CD14-positive monocyte (primary cell): ENCODE measurements around the gene MBNL2. TPM values are rescaled to one million over a fixed set of nuclear protein-coding genes. Genes with fewer than 3 reads are reported as not detected.

ENCODE experiments used
- DNase-seq, 3 donors: peaks; one replicate each; pipeline ENCODE4 v3.0.0-alpha.2; 2011 to 2022
- H2AFZ ChIP-seq: 2 replicates; pipeline ENCODE4 v1.6.0; 2012; ENCODE audit warnings: mild to moderate bottlenecking, low read depth, low read length, inconsistent platforms; ENCODE audit not compliant: insufficient read depth, poor library complexity, severe bottlenecking
- H3K27ac ChIP-seq, 2 donors: 1 replicate in 1 of 2; 2 replicates in 1 of 2; pipeline ENCODE4 v1.5.1; 2012 to 2013; ENCODE audit warnings: low read length in 2 of 2, control low read depth in 1 of 2, inconsistent platforms in 1 of 2, low read depth in 1 of 2, mild to moderate bottlenecking in 1 of 2
- H3K27me3 ChIP-seq, 2 donors: one replicate each; pipeline versions ENCODE4 v1.6.0 to v1.6.1; 2011 to 2013; ENCODE audit warnings: low read length in 2 of 2; ENCODE audit not compliant: control insufficient read depth in 2 of 2, insufficient read depth in 2 of 2
- H3K36me3 ChIP-seq, 2 donors: replicated peaks in 1 of 2; 1 replicate in 1 of 2; 2 replicates in 1 of 2; pipeline versions ENCODE4 v1.5.1 to v1.6.1; 2012 to 2013; ENCODE audit warnings: low read length in 2 of 2, control low read depth in 1 of 2, inconsistent platforms in 1 of 2, mild to moderate bottlenecking in 1 of 2; ENCODE audit not compliant: insufficient read depth in 2 of 2, control insufficient read depth in 1 of 2
- H3K4me1 ChIP-seq, 2 donors: 1 replicate in 1 of 2; 2 replicates in 1 of 2; pipeline versions ENCODE4 v1.5.1 to v1.6.1; 2012 to 2013; ENCODE audit warnings: low read length in 2 of 2, control low read depth in 1 of 2, inconsistent platforms in 1 of 2, mild to moderate bottlenecking in 1 of 2, moderate library complexity in 1 of 2; ENCODE audit not compliant: insufficient read depth in 2 of 2, control insufficient read depth in 1 of 2
- H3K4me2 ChIP-seq: replicated peaks from 2 replicates; pipeline ENCODE3; 2012; ENCODE audit warnings: low read length, moderate library complexity, mild to moderate bottlenecking; ENCODE audit not compliant: poor library complexity, severe bottlenecking; ENCODE audit errors: extremely low read depth
- H3K4me3 ChIP-seq, 3 experiments: fragments of 200-600 bp in 1 of 3; sonication (generic) in 1 of 3; replicated peaks in 1 of 3; 1 replicate in 2 of 3; 2 replicates in 1 of 3; pipeline ENCODE4 v1.5.1; 2011 to 2013; ENCODE audit warnings: low read length in 3 of 3, mild to moderate bottlenecking in 3 of 3, control low read depth in 2 of 3, low read depth in 2 of 3, inconsistent platforms in 1 of 3, moderate library complexity in 1 of 3
- H3K79me2 ChIP-seq: 2 replicates; pipeline ENCODE4 v1.6.0; 2012; ENCODE audit warnings: mild to moderate bottlenecking, control low read depth, inconsistent platforms, low read length, moderate library complexity; ENCODE audit not compliant: insufficient read depth
- H3K9ac ChIP-seq: 2 replicates; pipeline ENCODE4 v1.6.0; 2017; ENCODE audit warnings: low read length, mild to moderate bottlenecking; ENCODE audit not compliant: insufficient read depth, poor library complexity, severe bottlenecking
- H3K9me3 ChIP-seq, 2 donors: replicated peaks in 1 of 2; 1 replicate in 1 of 2; 2 replicates in 1 of 2; pipeline versions ENCODE4 v1.5.1 to v1.6.1; 2012 to 2013; ENCODE audit warnings: low read length in 2 of 2, control low read depth in 1 of 2; ENCODE audit not compliant: control insufficient read depth in 1 of 2, insufficient read depth in 1 of 2
- H4K20me1 ChIP-seq: 2 replicates; pipeline ENCODE4 v1.6.0; 2012; ENCODE audit warnings: mild to moderate bottlenecking, low read length, control low read depth, moderate library complexity; ENCODE audit not compliant: insufficient read depth
- H3K27ac Mint-ChIP-seq, 7 donors: one replicate each; pipeline ENCODE4 v1.8.0; 2020; ENCODE audit warnings: mild to moderate bottlenecking in 7 of 7, mixed read lengths in 7 of 7, moderate library complexity in 6 of 7, inconsistent platforms in 2 of 7
- H3K27me3 Mint-ChIP-seq, 3 donors: one replicate each; pipeline ENCODE4 v1.8.0; 2021 to 2022; ENCODE audit warnings: low read depth in 3 of 3, mild to moderate bottlenecking in 3 of 3, mixed read lengths in 3 of 3, moderate library complexity in 3 of 3, inconsistent platforms in 1 of 3
- H3K36me3 Mint-ChIP-seq, 2 donors: one replicate each; pipeline ENCODE4 v1.8.0; 2020; ENCODE audit warnings: mixed read lengths in 2 of 2, inconsistent platforms in 1 of 2, mild to moderate bottlenecking in 1 of 2
- H3K4me1 Mint-ChIP-seq: one replicate; pipeline ENCODE4 v1.8.0; 2020; ENCODE audit warnings: mild to moderate bottlenecking, mixed read lengths
- H3K4me3 Mint-ChIP-seq, 2 donors: one replicate each; pipeline ENCODE4 v1.8.0; 2020; ENCODE audit warnings: mild to moderate bottlenecking in 2 of 2, mixed read lengths in 2 of 2, moderate library complexity in 1 of 2
- H3K9me3 Mint-ChIP-seq, 7 donors: one replicate each; pipeline ENCODE4 v1.8.0; 2020 to 2022; ENCODE audit warnings: mixed read lengths in 7 of 7, mild to moderate bottlenecking in 6 of 7, moderate library complexity in 6 of 7, inconsistent platforms in 2 of 7
- WGBS: methylation state at CpG from one replicate; pipeline ENCODE4 v1.1.5; 2013; ENCODE audit warnings: missing lambda C conversion rate; ENCODE audit not compliant: insufficient coverage; 5-methylcytosine and 5-hydroxymethylcytosine counted together
- intact Hi-C, 2 donors: fragments of 100-400 bp; cut with micrococcal nuclease; formaldehyde crosslinking; loops; one replicate each; pipeline versions ENCODE4 v1.15.0 to v1.15.1; 2023
- polyA plus RNA-seq, 3 donors: library from polyadenylated mRNA; depleted of rRNA in 1 of 3; unstranded in 2 of 3; stranded (reverse) in 1 of 3; fragments of 300-500 nt in 2 of 3; fragments of >200 nt in 1 of 3; fragmentation: Illumina TruSeq in 2 of 3; gene quantifications; 1 replicate in 2 of 3; 2 replicates in 1 of 3; pipeline ENCODE4 v1.2.3, GENCODE V29; 2012 to 2021
- TF ChIP-seq, protein P1 (sequence below): fragments of 200-600 bp; IDR thresholded peaks from one replicate; pipeline ENCODE4 v1.8.0; 2022; ENCODE audit warnings: antibody characterized with exemption, mild to moderate bottlenecking

Gene MBNL2
- polyA plus RNA-seq, 3 donors = 8.5 to 15.5 (median 13.4) TPM

GRCh38 chr13:97322740-97323342 lies 100.7 kb downstream of the MBNL2 start:
- peaks cover 7% of the 10 kb centered on the region for H3K79me2 ChIP-seq
- Mint-ChIP-seq H3K27ac (no peak overlapping the region), H3K36me3 (peaks cover 7 to 9% of the 10 kb centered on the region in 2 donors), H3K9me3 (no peaks in the 10 kb centered on the region), H3K27me3 (no peaks in the 10 kb centered on the region), H3K4me3 (no peak overlapping the region), H3K4me1 (no peaks in the 10 kb centered on the region)
- peaks cover 77% of the 10 kb centered on the region for H4K20me1 ChIP-seq
- no peaks in the 10 kb centered on the region for H3K4me1 ChIP-seq
- DNase-seq = no peak
- intact Hi-C loops = no loop called here
- H2AFZ ChIP-seq = no peak overlapping the region
- no CpG with 5 or more reads among the region's 3 CpGs for WGBS
- no peaks in the 10 kb centered on the region for H3K9me3 ChIP-seq
- TF ChIP-seq, protein P1, sequence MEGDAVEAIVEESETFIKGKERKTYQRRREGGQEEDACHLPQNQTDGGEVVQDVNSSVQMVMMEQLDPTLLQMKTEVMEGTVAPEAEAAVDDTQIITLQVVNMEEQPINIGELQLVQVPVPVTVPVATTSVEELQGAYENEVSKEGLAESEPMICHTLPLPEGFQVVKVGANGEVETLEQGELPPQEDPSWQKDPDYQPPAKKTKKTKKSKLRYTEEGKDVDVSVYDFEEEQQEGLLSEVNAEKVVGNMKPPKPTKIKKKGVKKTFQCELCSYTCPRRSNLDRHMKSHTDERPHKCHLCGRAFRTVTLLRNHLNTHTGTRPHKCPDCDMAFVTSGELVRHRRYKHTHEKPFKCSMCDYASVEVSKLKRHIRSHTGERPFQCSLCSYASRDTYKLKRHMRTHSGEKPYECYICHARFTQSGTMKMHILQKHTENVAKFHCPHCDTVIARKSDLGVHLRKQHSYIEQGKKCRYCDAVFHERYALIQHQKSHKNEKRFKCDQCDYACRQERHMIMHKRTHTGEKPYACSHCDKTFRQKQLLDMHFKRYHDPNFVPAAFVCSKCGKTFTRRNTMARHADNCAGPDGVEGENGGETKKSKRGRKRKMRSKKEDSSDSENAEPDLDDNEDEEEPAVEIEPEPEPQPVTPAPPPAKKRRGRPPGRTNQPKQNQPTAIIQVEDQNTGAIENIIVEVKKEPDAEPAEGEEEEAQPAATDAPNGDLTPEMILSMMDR = no peak
- no peaks in the 10 kb centered on the region for H3K27me3 ChIP-seq
- H3K4me2 ChIP-seq = no peak overlapping the region
- H3K36me3 ChIP-seq = no peaks in the 10 kb centered on the region
- no peak overlapping the region for H3K27ac ChIP-seq
- no peak overlapping the region for H3K9ac ChIP-seq
- H3K4me3 ChIP-seq = no peak overlapping the region

GRCh38 chr13:97324115-97324514 lies 102.0 kb downstream of the MBNL2 start:
- DNase-seq = no peak
- H3K9me3 Mint-ChIP-seq = no peaks in the 10 kb centered on the region
- H3K36me3 ChIP-seq = no peaks in the 10 kb centered on the region
- no peaks in the 10 kb centered on the region for H3K27me3 Mint-ChIP-seq
- no peaks in the 10 kb centered on the region for H3K4me1 Mint-ChIP-seq
- peaks cover 6 to 7% of the 10 kb centered on the region in 2 donors for H3K36me3 Mint-ChIP-seq
- H3K27ac Mint-ChIP-seq = no peak overlapping the region
- H3K4me2 ChIP-seq = no peak overlapping the region
- H3K27me3 ChIP-seq = no peaks in the 10 kb centered on the region
- H3K4me3 Mint-ChIP-seq = no peak overlapping the region
- no peak overlapping the region for H3K4me3 ChIP-seq
- no CpG with 5 or more reads among the region's 5 CpGs for WGBS
- H3K9ac ChIP-seq = no peak overlapping the region
- no peaks in the 10 kb centered on the region for H3K4me1 ChIP-seq
- TF ChIP-seq, protein P1 = no peak
- H2AFZ ChIP-seq = no peak overlapping the region
- H3K27ac ChIP-seq = no peak overlapping the region
- peaks cover 77% of the 10 kb centered on the region for H4K20me1 ChIP-seq
- intact Hi-C loops = no loop called here
- peaks cover 7% of the 10 kb centered on the region for H3K79me2 ChIP-seq
- no peaks in the 10 kb centered on the region for H3K9me3 ChIP-seq
